Gastroesophageal sphincter (tissue), 4 donors: ENCODE measurements around the gene INSL3. TPM values are rescaled to one million over a fixed set of nuclear protein-coding genes. Genes with fewer than 3 reads are reported as not detected.

Experiments
- ATAC-seq: fragments of 150-250 bp; one replicate; pipeline ENCODE4 v1.9.1; 2016; ENCODE audit warnings: mild to moderate bottlenecking, moderate library complexity
- H3K27ac ChIP-seq, 4 donors: fragments of 200-600 bp; sonication (generic) in 3 of 4; 1 replicate in 3 of 4; 2 replicates in 1 of 4; pipeline ENCODE4 v1.5.1; 2016 to 2019
- H3K27me3 ChIP-seq: fragments of 200-600 bp; sonication (generic); one replicate; pipeline ENCODE4 v1.5.1; 2019
- H3K36me3 ChIP-seq, 2 donors: fragments of 200-600 bp; sonication (generic); one replicate each; pipeline ENCODE4 v1.5.1; 2019; ENCODE audit warnings: control low read depth in 1 of 2
- H3K4me1 ChIP-seq, 3 donors: fragments of 200-600 bp; sonication (generic); 1 replicate in 2 of 3; 2 replicates in 1 of 3; pipeline ENCODE4 v1.5.1; 2016 to 2019; ENCODE audit warnings: control low read depth in 2 of 3
- H3K4me3 ChIP-seq, 2 donors: fragments of 200-600 bp; sonication (generic); one replicate each; pipeline ENCODE4 v1.5.1; 2019; ENCODE audit warnings: mild to moderate bottlenecking in 1 of 2, moderate library complexity in 1 of 2
- H3K9me3 ChIP-seq, 3 donors: fragments of 200-600 bp; sonication (generic); one replicate each; pipeline ENCODE4 v1.5.1; 2017 to 2019; ENCODE audit warnings: control low read depth in 2 of 3
- EP300 ChIP-seq: sonication (generic); formaldehyde crosslinking; IDR thresholded peaks from one replicate; pipeline ENCODE4 v1.6.1; 2017; ENCODE audit warnings: antibody characterized with exemption, mild to moderate bottlenecking
- POLR2A ChIP-seq, 2 donors: fragments of 450-650 bp; IDR thresholded peaks; one replicate each; pipeline ENCODE4 v1.6.1; 2017; ENCODE audit warnings: antibody characterized with exemption in 2 of 2, mild to moderate bottlenecking in 2 of 2, moderate library complexity in 1 of 2
- POLR2AphosphoS5 ChIP-seq: sonication (generic); formaldehyde crosslinking; IDR thresholded peaks from one replicate; pipeline ENCODE4 v1.6.1; 2017; ENCODE audit warnings: antibody characterized with exemption
- WGBS, 2 donors: methylation state at CpG; one replicate each; pipeline ENCODE4 v1.1.5; 2018; ENCODE audit warnings: low coverage in 1 of 2; 5-methylcytosine and 5-hydroxymethylcytosine counted together
- total RNA-seq, 4 donors: library from RNA; depleted of rRNA; stranded (reverse); fragments of >200 nt; gene quantifications; one replicate each; pipeline ENCODE4 v1.1.0, GENCODE V29; 2016
- TF ChIP-seq, protein P1 (sequence below), 4 experiments: fragments of 200-600 bp in 2 of 4; fragments of 450-650 bp in 2 of 4; sonication (generic) in 1 of 4; IDR thresholded peaks; one replicate each; pipeline ENCODE4 v1.5.1; 2017 to 2019; ENCODE audit warnings: antibody characterized with exemption in 4 of 4, mild to moderate bottlenecking in 2 of 4, moderate library complexity in 2 of 4

The INSL3 gene
- total RNA-seq, 4 donors from 2014 or later, result not detected

DNA sequence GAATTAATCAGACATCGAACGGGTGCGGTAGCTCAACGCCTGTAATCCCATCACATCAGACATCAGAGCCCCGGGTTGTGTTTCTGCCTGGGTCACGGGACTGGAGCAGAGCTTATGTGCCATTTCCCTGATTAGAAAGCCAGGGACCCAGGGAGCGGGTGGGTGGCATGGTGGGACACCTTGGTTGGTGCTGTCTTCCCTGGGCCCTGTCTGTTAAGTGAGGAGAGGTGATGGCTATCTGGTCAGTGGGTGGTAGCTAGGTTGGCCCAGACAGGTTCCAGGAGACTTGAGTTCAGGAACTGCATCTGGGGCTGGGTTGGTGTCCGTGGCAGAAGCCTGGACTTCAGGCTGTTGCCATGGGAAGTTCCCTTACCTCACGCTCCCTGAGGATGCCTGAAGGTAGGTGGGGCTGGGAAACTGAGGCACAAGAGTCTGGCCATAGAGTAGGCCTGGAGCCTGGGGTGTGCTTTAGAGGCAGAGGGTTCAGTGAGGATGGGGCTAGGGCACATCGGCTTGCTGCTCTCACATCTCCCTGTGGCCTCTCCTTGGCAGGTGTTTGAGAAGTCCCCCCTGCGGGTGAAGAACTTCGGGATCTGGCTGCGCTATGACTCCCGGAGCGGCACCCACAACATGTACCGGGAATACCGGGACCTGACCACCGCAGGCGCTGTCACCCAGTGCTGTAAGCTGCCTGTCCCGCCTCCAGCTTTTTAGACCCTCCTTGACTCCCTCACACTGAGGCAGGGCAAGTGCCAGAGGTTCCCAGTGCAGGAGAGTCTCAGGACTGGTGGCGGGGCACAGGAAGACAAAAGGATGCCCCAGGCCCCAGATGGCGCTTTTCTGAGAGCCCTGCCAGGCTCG, 40.5 kb upstream of the INSL3 start:
- no peaks in the 10 kb centered on the region for H3K27me3 ChIP-seq
- no peaks in the 10 kb centered on the region for H3K9me3 ChIP-seq
- H3K36me3 ChIP-seq, result peaks cover 0 to 52% of the 10 kb centered on the region in 2 donors
- peak overlapping the region in 1 of 2 donors; percentile 98 for H3K4me3 ChIP-seq
- H3K4me1 ChIP-seq, result peaks cover 0 to 35% (median 8%) of the 10 kb centered on the region in 3 donors
- no peak overlapping the region for H3K27ac ChIP-seq
- no peak for ATAC-seq
- 72 to 83% methylated on average over 2 to 5 of the region's 23 CpGs for WGBS, 2 donors
- TF ChIP-seq, protein P1, sequence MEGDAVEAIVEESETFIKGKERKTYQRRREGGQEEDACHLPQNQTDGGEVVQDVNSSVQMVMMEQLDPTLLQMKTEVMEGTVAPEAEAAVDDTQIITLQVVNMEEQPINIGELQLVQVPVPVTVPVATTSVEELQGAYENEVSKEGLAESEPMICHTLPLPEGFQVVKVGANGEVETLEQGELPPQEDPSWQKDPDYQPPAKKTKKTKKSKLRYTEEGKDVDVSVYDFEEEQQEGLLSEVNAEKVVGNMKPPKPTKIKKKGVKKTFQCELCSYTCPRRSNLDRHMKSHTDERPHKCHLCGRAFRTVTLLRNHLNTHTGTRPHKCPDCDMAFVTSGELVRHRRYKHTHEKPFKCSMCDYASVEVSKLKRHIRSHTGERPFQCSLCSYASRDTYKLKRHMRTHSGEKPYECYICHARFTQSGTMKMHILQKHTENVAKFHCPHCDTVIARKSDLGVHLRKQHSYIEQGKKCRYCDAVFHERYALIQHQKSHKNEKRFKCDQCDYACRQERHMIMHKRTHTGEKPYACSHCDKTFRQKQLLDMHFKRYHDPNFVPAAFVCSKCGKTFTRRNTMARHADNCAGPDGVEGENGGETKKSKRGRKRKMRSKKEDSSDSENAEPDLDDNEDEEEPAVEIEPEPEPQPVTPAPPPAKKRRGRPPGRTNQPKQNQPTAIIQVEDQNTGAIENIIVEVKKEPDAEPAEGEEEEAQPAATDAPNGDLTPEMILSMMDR (IDR thresholded peaks at IDR 0.05), result no peak
- no peak for TF ChIP-seq POLR2AphosphoS5
- no peak for TF ChIP-seq POLR2A (IDR thresholded peaks at IDR 0.05)
- TF ChIP-seq EP300, result no peak

DNA sequence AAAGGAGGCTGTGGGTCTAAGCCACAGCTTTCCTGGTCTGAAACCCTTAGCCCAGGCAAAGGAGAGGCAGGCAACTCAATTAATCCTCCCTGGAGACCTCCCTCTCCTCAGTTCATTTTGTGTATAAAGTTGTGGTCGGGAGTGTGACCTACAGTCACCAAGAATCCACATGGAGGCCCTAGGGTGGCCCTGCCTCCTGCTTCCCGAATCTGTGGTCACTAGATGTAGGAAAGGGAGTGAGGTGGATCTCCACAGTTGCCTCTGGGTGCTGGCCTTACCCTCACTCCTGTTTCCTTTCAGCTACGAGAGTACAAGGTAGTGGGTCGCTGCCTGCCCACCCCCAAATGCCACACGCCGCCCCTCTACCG, 39.7 kb upstream of the INSL3 start:
- H3K9me3 ChIP-seq, result no peaks in the 10 kb centered on the region
- no peak for ATAC-seq
- peaks cover 0 to 35% (median 8%) of the 10 kb centered on the region in 3 donors for H3K4me1 ChIP-seq
- H3K4me3 ChIP-seq, result peak overlapping the region; percentile 93 to 98
- 0% methylated on average over 1 of the region's 7 CpGs; no CpG with 5 or more reads in 1 of the 2 donors for WGBS, 2 donors
- H3K36me3 ChIP-seq, result peaks cover 0 to 48% of the 10 kb centered on the region in 2 donors
- no peak for TF ChIP-seq EP300
- no peak for TF ChIP-seq POLR2AphosphoS5
- TF ChIP-seq, protein P1 (IDR thresholded peaks at IDR 0.05), result no peak
- no peak for TF ChIP-seq POLR2A (IDR thresholded peaks at IDR 0.05)
- H3K27ac ChIP-seq, result peak overlapping the region in 3 of 4 donors; percentile 86 to 94 (median 89)
- H3K27me3 ChIP-seq, result no peaks in the 10 kb centered on the region

DNA sequence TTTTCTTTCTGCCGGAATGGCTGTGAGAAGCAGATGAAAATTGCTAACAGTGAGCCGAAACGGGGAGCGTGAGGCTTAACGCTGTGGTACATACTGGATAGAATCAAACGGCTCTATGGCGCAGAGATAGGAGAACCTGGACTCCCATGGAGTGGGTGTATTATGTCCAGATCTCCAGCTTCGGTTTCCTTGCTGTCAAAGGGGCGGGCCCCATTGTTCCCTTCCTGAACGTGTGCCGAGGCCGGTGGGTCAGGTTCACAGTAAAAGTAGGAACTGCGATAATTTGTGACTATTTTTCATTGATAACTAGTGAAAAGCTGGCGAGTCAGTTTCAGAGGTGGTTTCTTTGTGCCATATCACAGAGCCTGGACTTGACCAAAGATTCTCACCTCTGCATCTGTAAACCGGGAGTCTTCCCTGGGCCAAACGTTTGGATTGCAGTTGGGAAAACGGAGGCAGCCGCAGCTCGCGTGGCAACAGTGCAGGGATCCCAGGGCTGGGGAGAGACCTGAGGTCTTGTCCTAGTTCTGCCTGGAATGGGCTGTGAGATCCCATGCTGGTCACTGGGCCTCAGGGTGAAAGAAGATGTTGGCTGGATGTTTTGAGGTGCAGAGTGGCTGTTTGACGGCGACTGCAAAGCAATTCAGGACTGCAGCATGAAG, 39.1 kb upstream of the INSL3 start:
- H3K27me3 ChIP-seq, result no peaks in the 10 kb centered on the region
- WGBS, 2 donors, result 0 to 1% methylated on average over 4 to 17 of the region's 22 CpGs
- TF ChIP-seq, protein P1 (IDR thresholded peaks at IDR 0.05), result no peak
- TF ChIP-seq POLR2AphosphoS5 (no peak), POLR2A (IDR thresholded peaks at IDR 0.05) (no peak)
- peaks cover 0 to 35% (median 8%) of the 10 kb centered on the region in 3 donors for H3K4me1 ChIP-seq
- H3K4me3 ChIP-seq, result peak overlapping the region; percentile 93 to 98
- no peak for ATAC-seq
- peaks cover 0 to 43% of the 10 kb centered on the region in 2 donors for H3K36me3 ChIP-seq
- no peaks in the 10 kb centered on the region for H3K9me3 ChIP-seq
- peak overlapping the region; percentile 61 to 94 (median 88) for H3K27ac ChIP-seq

DNA sequence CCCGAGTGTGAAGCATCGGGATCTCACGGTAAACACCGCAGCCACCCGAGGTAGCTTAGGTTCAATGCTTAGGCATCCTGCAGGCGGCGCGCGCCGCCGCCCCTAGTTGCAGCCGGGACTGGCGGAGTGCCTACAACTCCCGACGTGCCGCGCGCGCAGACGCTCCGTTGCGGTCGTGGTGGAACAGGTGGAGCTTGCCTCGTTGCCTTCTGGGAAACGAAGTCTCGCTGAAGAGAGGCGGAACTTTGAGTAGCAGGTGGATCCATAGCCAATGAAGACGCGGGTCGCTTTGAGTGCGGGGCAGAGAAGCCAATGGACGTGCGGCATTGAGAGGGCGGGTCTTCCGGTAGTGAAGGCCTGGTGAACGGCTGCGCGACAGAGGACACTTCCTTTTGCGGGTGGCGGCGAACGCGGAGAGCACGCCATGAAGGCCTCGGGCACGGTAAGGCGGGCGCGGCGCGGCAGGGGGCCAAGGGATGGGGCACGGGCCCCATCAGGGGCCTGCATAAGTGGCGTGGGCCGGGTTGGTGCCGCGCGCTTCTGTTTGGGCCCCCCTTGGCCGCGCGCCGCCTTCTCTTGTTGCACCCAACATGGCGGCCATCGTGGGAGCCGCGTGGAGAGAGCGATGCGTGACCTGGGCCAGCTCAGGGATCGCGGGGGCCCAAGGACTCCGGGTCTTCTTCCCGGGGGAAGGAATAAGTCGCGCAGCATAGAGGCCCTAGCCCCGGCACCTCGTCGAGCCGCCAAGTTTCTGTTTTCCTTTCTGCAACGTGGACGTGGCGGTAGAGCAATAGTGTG, 38.4 kb upstream of the INSL3 start, which contains the start of gene RPL18A:
Gene RPL18A, plus strand, starts transcription at position 378 of the 798 bp plus-strand sequence. Its CDS starts 47 bp downstream, at position 425.
- Histone ChIP-seq H3K4me1 (peaks cover 0 to 35% (median 8%) of the 10 kb centered on the region in 3 donors), H3K27ac (peak within 1 kb of the TSS; percentile 61 to 94 (median 88)), H3K4me3 (peak within 1 kb of the TSS; percentile 93 to 98), H3K36me3 (peaks cover 0 to 35% of the 10 kb centered on the region in 2 donors), H3K27me3 (no peaks in the 10 kb centered on the region), H3K9me3 (no peaks in the 10 kb centered on the region)
- 0% methylated on average over 6 to 25 of the region's 80 CpGs for WGBS, 2 donors
- TF ChIP-seq POLR2AphosphoS5, result peak; percentile 98
- peak; percentile 95 to 97 for TF ChIP-seq POLR2A (IDR thresholded peaks at IDR 0.05)
- TF ChIP-seq, protein P1 (IDR thresholded peaks at IDR 0.05), result peak in 3 of 4 experiments; percentile 83 to 91 (median 87)
- no peak for TF ChIP-seq EP300
- ATAC-seq, result peak; percentile 100
